Measurements from ENCODE around the gene GALC.

- TF ChIP-seq ELF4 (CRISPR knock-in tag; IDR thresholded peaks at IDR 0.05; ENCODE audit: low read depth): no peak
- TF ChIP-seq CTCF (IDR thresholded peaks at IDR 0.05): no peak
- TF ChIP-seq AFF4 (CRISPR knock-in tag; IDR thresholded peaks at IDR 0.05; ENCODE audit: borderline replicate concordance): no peak
- TF ChIP-seq HMGXB4 (CRISPR knock-in tag; IDR thresholded peaks at IDR 0.05): no peak
- no peak for TF ChIP-seq ATF1 (CRISPR knock-in tag; IDR thresholded peaks at IDR 0.05)
- TF ChIP-seq USF2 (CRISPR knock-in tag; IDR thresholded peaks at IDR 0.05): no peak
- TF ChIP-seq RELA (CRISPR knock-in tag; IDR thresholded peaks at IDR 0.05; ENCODE audit: borderline replicate concordance): no peak
- no peak for TF ChIP-seq MAX (CRISPR knock-in tag; IDR thresholded peaks at IDR 0.05)
- TF ChIP-seq ESRRA (CRISPR knock-in tag; IDR thresholded peaks at IDR 0.05; ENCODE audit: borderline replicate concordance): no peak
- no peak for TF ChIP-seq KAT7 (CRISPR knock-in tag; IDR thresholded peaks at IDR 0.05; ENCODE audit: borderline replicate concordance)
- TF ChIP-seq GRHL2 (CRISPR knock-in tag; IDR thresholded peaks at IDR 0.05; ENCODE audit: insufficient replicate concordance, severe bottlenecking): no peak
Observed at GRCh38 chr14:88016768-88017167, 23.8 kb upstream of the GALC start.

All from WTC11 (cell line).